ENCODE data around the gene RNF141. TPM values are rescaled to one million over a fixed set of nuclear protein-coding genes. Genes with fewer than 3 reads are reported as not detected.

Gene RNF141
- total RNA-seq, 1 donor from 2014 or later, result 49.0 TPM

DNA sequence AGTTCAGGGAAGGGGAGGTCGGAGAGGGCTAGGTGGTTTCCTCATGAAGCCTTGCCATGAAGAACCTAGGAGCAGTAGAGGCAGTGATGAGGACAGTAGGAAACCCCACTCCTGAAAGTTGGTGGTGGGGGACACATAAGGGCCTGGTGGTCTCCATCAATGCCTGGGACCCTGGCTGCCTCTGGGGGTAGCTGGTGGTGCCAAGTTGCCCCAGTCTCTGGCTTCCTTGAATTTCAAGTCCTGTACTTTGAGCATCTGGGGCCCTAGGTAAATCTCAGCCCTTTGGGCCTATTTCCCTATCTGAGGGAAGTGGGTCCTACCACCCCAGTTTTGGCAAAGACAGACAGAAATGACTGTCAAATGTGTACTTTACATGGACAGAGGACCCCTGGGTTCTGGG is 57.8 kb downstream of the RNF141 start:
- no peak for DNase-seq (ENCODE audit: low read depth in 2 of 2)

DNA sequence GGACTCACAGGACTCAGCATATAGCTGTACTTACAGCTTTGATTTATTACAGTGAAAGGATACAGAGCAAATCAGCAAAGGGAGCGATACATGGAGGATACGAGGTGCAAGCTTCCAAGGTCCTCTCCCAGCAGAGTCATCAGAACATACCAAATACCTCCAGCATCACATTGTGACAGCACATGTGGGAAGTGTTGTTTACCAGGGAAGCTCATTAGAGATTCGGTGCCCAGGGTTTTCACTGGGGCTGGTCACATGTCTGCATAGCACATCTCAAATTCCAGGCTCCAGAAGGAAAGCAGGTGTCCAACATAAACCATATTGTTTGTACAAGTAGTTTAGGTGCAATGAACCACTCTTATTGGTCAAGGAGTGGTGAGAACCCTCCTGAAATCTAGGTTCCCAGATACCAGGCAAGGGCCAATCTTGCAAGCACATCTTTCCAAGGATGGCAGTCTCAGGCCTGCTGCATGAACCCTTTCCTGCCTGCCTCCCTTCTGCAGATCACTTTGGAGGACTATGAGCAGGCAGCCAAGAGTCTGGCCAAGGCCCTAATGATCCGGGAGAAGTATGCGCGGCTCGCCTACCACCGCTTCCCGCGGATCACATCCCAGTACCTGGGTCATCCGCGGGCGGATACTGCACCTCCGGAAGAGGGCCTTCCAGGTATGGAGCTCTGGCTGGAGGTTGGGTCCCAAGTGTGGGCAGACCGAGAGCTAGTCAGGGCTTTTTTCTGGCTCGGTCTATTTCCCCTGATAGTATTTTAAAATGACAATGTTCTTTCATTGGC is 59.2 kb downstream of the RNF141 start:
- no peak for DNase-seq (ENCODE audit: low read depth in 2 of 2)

DNA sequence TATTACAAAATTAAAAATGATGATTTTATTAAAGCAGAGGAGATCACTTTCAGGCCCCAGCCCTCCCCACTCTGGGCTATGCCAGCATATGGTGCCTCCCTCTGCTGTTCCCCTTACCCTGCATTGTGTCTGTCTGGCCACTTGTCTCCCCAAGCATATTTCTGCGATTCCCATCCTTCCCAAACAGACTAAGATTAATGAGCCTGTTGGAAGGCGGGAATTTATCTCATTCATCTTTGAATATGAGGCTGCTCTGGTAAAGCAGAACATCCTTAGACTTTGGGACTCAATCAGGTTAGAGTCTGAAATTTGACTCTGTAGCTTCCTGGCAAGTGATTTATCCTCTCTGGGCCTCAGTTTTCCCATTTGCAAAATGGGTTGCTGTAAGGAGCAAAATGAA is 60.2 kb downstream of the RNF141 start:
- no peak for DNase-seq (ENCODE audit: low read depth in 2 of 2)

DNA sequence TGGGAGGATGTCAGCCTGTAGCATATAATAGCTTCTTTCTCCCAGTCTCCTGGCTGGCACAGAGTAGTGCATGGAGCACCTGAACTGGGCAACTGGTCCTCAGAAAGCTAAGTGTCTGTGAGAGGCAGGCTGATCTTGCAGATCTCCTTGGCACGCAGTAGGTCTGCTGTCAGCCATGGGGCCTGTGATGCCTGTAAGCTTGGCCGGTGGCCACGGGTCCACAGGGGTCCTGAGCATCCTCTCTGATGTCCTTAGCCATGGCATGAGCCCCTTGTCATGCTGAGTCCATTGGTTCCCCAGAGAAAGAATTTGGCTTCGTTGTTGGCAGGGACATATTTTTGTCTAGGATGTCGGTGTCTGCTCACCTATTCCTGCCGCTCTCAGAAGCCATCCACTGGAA is 61.0 kb downstream of the RNF141 start:
- no peak for DNase-seq (ENCODE audit: low read depth in 2 of 2)

DNA sequence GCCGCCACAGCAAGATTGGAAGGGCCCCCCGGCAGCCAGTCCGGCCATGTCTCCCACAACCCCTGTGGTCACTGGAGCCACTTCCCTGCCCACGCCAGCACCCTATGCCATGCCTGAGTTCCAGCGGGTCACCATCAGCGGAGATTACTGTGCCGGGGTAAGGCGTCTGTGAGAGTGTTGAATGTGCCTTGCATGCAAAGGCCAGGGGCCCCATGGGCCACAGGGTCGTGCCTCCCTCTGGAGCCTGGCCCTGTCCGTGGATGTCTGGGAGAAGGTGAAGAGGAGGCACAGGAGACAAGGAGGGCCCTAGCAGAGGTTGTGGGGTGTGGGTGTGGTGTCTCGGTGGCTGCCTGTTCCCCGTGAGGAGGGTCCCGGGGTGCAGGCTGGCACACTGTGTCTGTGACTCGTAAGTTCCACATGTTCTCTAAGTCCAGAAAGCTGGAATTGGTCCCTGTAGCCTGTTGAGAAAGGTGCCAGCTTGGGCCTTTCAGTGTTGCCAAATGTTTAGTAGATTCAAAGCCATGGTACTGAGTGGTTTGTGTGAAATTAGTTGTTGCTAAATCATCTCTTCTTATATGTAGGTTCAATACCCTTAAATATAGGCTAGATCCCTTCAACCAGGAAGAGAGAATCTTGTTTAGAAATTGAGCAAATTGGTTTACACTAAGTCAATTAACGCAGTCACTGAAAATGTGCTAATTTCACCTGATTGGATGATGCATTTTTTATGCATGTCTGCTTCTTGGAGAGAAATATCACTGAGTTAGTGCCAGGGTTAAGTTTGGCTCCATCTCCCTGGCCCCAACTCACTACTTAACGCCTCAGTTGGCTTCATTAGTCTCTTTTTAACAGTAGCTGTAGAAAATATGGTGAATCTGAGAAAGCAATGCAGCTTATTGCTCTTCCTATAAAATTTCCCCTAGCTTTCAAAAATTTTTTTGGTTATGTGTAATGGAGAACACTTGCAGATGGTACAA is 62.1 kb downstream of the RNF141 start:
- no peak for DNase-seq (ENCODE audit: low read depth in 2 of 2)

DNA sequence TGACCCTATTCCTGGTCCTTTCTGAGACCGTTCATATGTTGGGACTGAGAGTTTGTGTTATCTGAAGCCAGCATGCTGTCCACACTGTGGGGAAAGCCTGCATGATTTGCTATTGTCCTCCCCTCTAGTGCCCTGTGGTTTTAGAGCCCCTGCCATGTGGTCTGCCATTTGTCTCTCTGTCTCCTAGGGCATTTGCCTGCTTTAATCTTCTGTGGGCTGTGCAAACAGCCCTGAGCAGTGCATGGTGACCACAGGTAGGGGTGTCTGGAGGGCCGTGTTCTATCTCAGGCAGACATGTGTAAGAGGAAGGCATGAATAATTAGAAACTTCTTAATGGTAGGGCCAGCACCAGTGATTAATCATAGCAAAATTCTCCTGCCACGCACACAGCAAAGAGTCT is 62.9 kb downstream of the RNF141 start:
- no peak for DNase-seq (ENCODE audit: low read depth in 2 of 2)

DNA sequence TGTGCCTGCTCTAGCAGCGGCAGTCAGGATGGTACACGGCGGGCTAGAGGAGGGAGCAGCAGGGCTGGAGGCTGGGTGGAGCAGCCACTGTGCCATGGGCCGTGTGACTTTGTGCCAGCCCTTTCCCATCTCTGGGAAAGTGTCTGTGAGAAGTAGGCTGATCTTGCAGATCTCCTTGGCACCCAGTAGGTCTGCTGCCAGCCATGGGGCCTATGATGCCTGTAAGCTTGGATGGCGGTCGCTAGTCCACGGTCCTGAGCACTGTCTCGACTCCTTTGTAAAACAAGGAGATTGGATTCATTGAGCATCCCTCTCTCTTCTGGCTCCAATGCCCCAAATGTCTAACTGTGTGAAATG is 63.3 kb downstream of the RNF141 start:
- no peak for DNase-seq (ENCODE audit: low read depth in 2 of 2)

DNA sequence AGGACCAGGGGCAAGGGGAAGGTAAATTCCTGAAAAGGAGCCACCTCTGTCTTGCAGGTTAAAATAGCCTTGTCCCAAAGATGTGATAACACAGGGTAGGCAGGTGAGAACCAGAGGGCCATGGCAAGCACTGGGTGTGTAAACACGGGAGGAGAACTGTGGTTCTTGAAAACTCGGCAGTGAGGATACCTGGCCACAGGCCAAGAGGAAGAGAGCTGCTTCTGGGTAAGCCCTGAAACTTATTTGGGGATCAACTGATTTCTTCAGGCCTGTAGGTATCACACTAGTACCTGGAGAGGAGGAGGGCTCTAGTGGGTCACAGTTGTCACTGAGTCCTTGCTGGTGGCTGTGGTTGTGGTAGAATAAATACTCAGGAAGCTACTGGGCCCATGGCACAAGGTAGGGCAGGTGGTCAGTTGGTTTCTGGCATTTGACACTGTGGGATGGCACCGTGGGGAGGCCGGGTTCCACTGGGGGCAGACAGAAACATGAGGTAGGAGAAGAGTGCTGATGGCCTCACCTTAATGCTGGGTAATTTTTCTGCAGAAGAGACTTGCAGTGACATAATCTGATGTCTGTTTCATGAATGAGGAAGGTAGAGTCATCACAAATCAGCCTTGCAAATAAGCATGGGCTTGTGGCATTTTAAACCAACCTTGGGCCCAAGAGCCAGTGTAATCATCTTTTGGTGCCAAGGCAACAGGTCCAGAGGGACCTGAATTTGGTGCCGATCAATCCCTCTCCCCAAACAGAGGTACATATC is 63.9 kb downstream of the RNF141 start:
- no peak for DNase-seq (ENCODE audit: low read depth in 2 of 2)

DNA sequence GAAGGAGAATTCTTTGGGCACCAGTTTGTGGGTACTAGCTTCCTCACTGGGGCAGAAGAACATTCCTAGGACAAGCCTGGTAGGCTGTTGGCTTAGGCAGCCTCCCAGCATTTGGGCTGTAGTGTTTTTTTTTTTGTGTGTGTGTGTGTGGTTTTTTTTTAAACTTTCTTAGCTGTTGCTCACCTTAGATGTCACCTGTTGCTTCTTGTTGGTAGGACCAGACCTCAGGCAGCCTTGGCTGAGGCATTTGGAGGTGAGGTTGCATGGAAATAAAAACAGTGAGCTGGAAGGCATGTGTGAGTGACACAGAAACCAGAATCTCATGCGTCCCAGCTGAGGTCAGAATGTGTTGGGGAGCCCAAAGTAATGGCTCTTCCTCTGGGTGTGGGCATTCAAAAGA is 64.6 kb downstream of the RNF141 start:
- no peak for DNase-seq (ENCODE audit: low read depth in 2 of 2)

DNA sequence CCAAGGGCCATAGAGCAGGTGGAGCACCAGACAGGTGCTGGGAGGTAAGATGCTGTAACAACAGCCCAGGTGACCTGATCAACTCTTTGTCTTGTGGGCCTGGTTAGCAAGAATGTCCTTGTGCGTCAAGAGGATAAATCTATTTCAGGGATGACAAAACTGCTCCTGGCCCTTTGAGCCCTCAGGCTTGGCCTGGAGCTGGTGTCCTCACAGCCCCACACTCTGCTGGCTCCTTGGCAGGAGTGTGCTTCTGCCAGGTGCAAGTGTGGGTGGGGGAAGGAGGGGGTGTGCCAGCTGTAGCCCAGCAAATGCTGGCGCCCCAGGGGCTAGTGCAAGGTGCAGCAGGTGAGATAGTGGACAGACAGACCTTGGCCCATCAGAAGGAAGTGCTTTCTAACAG is 66.4 kb downstream of the RNF141 start:
- no peak for DNase-seq (ENCODE audit: low read depth in 2 of 2)

DNA sequence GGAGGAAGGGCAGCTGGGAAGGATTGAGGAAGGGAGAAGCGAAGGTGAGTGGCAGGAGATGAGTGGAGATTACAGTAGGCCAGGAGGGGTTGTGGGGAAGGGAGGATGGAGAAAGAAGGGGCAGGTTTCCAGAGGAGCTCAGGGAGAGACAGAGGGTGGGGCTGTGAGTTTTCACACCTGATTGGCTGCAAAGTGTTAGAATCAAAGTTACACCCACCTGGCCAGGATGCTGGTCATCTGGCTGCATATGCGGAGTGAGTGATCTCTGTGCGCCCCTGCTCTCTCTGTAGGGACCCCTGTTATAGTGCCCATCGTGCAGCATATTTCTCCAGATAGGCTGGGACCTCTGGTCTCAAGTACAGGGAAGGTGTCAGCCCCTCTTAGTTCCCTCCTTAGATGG is 67.6 kb downstream of the RNF141 start:
- no peak for DNase-seq (ENCODE audit: low read depth in 2 of 2)

DNA sequence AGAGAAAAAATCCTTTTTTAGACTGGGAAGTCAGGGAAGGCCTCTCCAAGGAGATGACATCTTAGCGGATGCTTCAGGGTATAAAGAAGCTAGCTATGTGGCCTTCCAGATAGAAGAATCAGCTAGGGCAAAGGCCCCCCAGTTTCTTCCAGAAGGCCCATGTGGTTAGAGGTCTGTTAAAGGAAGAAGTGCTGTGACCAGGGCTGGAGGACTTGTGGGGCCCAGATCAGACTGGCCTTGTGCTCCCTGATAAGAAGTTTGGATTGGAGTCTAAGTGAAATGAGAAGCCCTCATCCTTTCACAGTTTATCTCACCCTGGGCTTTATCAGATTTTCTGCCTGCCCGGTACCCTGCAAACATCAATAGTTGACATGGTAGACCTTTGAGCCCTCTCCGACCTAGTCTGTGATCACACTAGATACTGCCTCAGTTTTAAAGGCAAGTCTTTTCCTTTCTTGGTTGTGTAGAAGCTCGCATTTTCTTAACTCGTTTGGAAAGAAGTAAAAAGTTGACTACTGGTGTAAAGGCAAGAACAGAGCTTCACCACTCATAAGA is 78.2 kb downstream of the RNF141 start:
- no peak for DNase-seq (ENCODE audit: low read depth in 2 of 2)

Other genes starting within 250 kb of the RNF141 start
- gene SBF2, start 247.0 kb downstream of the RNF141 start, total RNA-seq, result 26.6 and 50.8 TPM in 2 replicates
- 167 and 785 TPM in 2 replicates for gene ADM, start 236.1 kb downstream of the RNF141 start, total RNA-seq
- gene AMPD3, start 85.9 kb downstream of the RNF141 start, total RNA-seq, result 1.1 and 6.5 TPM in 2 replicates
- 101 and 140 TPM in 2 replicates for gene LYVE1, start 27.5 kb upstream of the RNF141 start, total RNA-seq
- 0.44 and 0.79 TPM in 2 replicates for gene IRAG1, start 152.6 kb upstream of the RNF141 start, total RNA-seq
- 24.6 and 31.3 TPM in 2 replicates for gene CTR9, start 210.1 kb upstream of the RNF141 start, total RNA-seq